NT2/D1 (cell line): ENCODE results near the gene ANKRD6.

Experiments
- SUZ12 ChIP-seq: IDR thresholded peaks from 2 replicates; pipeline ENCODE4 v1.6.1; 2011; ENCODE audit not compliant: insufficient read length, insufficient read depth; ENCODE audit errors: extremely low read depth
- ZNF274 ChIP-seq: IDR thresholded peaks from 2 replicates; pipeline ENCODE4 v1.6.1; 2011; ENCODE audit warnings: mild to moderate bottlenecking, low read depth, low read length

DNA sequence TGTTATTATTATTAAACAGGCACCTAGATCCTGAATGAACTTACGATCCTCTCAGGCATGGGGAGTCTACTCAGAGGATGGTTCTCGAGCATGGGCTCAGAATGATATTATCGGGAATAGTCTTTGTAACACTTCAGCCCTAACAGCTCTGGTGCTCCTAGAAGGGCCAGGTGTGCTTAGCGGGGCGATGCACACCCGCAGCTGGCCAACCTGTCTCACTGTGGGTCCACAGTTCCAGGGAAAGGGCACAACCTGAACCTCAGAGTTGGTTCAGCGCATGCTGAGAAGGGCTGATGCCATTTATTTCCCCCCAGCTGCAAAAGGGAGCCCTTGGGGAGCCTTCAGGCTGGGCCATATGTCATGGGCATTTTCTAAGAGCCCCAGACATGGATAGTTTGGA is 47.1 kb upstream of the ANKRD6 start:
- TF ChIP-seq SUZ12 (no peak), ZNF274 (no peak)
